Stimulated activated CD4-positive, alpha-beta T cell treated with anti-CD3 and anti-CD28 coated beads, Interleukin-4, amount 100 ng/mL, for 4 hours (primary cell): ENCODE results near the gene COX6B2.
"Not testable (repeated sequence)": the region's sequence is repeated elsewhere in the genome, so short reads cannot be mapped to it uniquely, and the experiment has no call there.

Experiments used
- DNase-seq, 2 experiments: peaks; one replicate each; pipeline ENCODE4 v3.0.0-alpha.2; 2020

Gene COX6B2

GRCh38 chr19:55341595-55342531, 12.7 kb downstream of the COX6B2 start:
- no peak for DNase-seq

DNA sequence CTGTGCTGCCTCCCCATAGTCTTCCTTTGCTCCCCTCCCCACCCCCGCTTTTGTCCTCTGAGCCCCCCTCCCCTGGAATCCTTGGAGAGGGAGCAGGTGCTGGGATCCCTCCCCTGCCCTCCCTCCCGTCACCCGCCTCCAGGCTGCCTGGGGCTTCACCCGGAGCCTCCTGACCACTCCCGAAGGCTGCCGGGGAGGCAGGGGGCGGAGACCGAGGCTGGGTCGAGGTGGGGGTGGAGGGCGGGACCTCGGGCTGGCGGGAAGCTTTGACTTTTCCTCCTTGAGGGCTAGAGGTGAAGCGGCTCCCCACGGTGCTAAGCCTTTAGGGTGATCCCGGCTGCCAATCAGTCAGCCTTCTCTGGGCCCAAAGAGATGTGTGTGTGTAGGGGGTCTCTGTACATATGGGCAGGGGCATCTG, 13.3 kb downstream of the COX6B2 start:
- peak; percentile 51 to 62 for DNase-seq

- DNase-seq = peak in 1 of 2 experiments; percentile 12
Measured at GRCh38 chr19:55340784-55341147, 13.8 kb downstream of the COX6B2 start.

DNA sequence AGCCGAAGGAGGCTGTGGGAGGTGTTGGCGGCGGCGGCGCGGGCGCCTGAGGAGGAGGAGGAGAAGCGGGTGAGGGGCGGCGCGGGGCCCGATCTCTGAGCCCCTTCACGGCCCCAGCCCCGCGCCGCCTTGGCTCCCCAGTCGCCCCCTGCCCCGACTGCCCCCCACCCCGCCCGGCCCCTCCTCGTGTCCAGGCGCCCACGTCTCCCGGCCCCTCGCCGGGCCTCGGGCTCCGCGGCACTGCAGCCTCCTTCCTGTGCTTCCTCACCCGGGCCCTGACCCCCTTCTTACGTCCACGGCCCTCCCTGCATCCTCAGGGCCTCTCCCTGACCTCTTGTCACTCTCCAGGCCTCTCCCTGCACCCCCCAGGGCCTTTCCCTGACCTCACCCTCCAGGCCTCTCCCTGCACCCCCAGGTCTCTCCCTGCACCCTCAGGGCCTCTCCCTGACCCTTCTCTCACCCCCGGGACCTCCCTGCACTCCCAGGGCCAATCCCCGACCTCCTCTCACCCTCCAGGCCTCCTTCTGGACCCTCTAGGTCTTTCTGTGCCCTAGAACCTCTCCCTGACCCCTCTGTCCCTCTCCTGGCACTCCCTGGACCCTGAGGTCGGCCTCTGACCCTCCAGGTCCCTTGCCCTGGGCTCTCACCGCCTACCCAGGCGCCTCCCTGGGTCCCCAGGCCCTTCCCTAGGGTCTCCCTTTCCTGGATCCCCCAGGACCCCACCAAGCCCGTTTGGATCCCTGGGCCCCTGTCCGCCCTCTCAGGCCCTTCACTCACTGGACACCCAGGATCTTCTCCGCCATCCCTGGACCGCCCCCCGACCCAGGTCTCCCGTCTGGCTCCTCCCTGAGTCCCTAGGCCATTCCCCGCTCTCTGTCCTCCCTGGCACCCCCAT, 14.4 kb downstream of the COX6B2 start:
- DNase-seq = no peak

DNA sequence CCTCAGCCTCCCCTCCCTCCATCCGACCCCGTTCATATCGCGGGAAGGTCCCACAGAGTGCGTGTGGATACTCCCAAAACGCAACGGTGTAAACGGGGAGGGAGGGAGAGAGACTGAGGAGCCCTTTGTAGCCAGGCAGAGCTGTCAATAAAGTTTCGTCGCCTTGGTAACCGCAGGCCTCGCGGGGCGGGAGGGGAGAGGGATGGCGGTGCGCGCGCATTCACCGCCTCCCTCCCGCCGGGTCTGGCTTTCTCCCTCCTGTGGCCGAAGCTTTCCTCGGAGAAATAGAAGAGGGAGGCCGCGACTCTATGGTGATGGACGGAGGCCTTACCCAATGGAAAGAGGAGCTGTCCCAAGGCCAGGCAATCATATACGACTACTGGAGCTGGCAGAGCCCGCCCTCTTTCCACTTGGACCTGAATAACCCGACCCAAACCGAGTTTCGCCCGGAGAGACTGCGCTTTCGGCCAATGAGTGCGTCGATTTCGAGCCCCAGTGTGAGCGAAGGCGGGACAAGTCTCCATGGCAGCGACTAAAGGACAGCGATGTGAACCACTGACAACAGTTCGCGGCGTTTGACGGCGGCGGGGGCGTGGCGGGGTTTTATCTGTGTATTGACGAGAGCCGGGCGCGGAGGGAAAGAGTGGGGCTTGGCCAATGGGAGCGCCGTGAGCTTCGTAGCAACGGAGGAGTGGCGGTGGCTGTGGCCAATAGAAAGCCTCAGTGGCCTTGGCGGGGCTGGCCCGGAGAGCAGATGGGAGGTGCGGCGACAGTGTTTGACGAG, 15.2 kb downstream of the COX6B2 start, which contains the start of gene KMT5C:
Gene KMT5C, plus strand, starts transcription at position 772 of the 784 bp plus-strand sequence. CDS start 2,061 bp downstream, outside the sequence.
- DNase-seq = peak; percentile 100

GRCh38 chr19:55336101-55336500, 18.4 kb downstream of the COX6B2 start:
- DNase-seq = no peak

- no peak for DNase-seq
Measured at GRCh38 chr19:55333870-55334269, 20.6 kb downstream of the COX6B2 start.

DNA sequence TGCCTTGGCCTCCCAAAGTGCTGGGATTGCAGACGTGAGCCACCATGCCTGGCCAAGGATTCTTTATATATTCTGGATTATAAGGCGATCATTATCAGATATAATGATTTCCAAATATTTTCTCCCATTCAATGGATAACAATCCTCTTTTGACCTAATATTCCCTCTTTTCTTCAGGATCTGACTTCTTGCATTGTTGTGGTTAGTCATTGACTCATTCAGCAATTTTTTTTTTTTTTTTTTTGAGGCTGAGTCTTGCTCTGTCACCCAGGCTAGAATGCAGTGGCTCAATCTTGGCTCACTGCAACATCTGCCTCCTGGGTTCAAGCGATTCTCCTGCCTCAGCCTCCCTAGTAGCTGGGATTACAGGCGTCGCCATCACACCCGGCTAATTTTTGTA, 24.7 kb downstream of the COX6B2 start:
- not testable (repeated sequence) for DNase-seq

- not testable (repeated sequence) for DNase-seq
Measured at GRCh38 chr19:55328774-55329318, 25.7 kb downstream of the COX6B2 start.

GRCh38 chr19:55325172-55325571, 29.3 kb downstream of the COX6B2 start, which contains the start of gene TMEM150B:
TMEM150B (minus strand) TSS chr19:55325341; CDS start chr19:55321036, 4,305 bp downstream.
- no peak for DNase-seq

DNA sequence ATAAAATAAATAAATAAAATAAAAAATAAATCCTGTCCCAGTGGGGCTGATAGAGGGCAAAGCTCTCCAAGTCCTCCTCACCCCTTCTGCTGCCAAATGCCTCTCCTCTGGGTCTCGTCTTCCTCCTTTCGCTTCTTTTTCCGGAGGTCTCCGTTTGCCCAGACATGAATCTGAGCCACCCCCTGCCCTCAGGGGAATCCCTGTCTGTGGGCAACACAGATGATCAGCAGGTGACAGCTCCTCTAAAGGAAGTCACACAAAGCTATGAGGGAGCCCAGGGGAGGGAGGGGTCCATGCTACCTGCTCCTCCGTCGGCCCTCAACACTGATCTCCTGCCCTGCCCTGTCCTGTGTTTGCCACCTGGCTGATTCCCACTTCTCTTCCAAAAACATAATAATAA, 29.9 kb downstream of the COX6B2 start:
- DNase-seq = no peak

- no peak for DNase-seq
Measured at GRCh38 chr19:55322204-55322885, 32.2 kb downstream of the COX6B2 start.

DNA sequence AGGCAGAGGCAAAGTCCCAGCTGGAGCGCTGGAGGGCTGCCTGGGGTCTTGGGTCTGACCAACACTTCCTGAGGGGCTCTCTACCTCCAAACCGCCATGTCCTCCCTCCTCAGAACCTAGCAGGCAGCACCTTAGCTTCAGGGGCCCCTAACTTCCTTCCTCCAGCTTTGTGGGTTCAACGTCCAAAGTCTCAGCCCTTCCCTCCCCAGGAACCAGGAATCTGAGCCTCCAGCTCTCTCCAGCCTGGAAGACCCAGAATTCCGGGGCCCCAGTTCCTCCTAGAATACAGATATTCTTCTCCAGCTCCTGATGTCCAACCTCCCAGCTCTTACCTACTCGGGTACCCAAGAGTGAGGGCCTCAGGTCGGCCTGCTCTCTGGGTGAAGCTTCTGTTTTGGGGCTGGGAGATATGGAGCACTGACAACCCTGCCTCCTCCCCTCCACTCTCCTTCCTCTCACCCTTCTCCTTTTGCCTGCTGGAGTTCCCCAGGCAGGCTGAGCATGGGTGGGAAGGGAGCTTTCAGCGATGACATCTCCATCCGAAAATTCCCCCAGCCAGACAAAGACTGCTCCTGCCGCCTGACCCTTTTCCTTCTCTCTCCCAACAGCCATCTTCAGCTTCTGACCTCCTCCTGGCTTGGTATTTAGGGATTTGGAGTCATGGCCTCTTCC, 32.9 kb downstream of the COX6B2 start:
- DNase-seq = no peak

DNA sequence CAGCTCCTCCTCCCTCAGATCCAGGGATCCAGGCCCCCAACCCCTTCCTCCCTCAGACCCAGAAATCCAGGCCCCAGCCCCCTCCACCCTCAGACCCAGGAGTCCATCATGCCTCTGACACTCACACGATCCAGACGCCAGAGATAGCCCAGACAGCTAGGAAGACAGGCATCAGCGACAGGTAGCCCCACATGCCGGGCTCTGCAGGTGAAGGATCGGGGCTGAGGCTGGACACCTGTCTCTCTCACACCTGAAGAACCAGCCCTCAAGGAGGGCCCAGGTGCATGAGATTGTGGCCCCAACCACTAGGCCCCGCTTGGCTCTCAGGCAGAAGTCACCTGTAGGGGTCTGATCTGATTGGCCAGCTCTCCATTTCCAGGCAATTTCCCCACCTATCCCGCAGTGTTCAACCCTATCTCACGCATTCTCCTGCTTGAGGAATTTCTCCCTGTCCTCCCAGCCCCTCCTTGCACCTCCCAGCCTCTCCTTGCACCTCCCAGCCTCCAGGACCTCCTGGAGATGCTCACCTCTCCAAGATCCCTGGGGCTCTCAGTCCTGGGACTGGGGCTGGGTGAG, 33.6 kb downstream of the COX6B2 start:
- no peak for DNase-seq

DNA sequence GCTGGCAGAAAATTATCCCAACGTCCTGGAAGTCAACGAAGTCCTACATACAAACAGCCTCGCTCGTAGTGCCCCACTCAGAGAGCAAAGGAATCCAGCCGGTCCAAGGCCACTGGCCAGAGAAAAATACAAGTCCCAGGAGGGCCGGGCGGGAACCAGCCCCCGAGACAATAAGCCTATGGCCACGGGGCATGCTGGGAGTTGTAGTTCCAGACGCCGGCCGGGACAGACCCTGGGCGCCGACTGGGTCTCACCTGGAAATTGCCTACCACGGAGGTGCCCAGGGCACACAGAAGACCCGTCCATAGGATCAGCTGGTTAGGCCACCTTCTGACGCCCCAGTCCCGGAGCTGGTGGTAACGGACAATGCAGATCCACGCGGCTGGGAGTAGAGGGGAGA, 34.7 kb downstream of the COX6B2 start:
- no peak for DNase-seq

DNA sequence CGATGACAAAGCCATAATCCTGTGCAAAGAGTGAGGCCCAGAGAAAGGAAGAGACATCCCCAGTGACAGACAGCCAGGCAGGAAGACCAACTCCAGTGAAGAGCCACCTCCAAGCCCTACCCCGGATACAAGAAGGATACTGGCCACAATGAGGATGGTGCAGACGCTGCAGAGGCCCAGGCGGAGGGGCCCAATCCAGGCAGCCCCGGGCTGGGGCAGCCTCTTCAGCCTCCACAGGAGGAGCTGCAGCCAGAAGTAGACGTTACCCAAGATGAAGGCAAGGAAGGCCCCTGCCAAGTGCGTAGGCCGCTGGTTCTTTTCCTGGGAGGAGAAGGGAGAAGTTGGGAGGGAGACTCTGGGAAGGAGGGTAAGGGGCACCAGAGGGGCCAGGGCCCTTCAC, 37.9 kb downstream of the COX6B2 start:
- no peak for DNase-seq

DNA sequence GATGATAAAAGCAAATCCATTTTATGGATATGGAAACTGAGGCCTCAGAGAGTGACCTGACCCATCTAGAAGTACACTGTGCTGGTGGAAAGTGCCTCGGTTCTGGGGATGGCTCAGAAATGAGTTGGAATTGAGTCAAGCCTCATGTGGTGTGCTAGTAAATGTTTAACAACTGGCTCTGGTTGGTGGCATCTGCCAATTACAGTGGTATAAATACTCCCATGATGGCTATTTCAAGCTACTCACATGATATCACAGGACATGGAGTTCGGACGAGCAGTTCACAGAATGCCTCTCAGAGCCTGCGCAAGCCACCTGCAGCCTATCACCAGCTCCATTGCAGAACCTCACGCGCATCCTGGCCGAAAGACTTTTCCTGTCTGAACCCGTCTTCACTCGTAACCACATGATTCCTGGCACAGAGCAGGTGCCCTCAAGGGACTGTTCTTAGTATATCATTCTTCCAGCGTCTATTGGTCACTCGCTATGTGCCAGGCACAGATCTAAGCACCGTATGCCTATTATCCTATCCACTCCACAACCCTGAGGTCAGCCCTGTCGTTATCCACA, 38.5 kb downstream of the COX6B2 start:
- no peak for DNase-seq

DNA sequence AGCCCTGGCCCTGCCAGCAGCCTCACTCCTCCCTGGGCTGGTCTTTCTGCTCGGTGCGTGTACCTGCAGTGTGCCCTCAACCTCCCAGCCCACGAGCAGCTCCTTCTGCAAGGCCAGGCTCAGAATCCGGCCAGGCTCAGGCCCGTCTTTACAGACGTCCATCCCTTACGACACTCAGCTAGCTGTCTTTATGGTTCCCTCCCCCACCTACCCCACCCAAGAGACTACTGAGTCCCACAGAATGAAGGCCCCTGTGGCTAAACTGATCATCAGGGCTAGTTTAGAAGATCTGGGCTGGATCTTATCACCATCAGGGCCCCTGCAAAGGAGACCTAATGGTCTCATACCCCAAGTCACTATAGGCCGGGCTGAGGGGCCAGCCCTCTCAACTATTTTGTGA, 40.1 kb downstream of the COX6B2 start:
- DNase-seq = no peak

DNA sequence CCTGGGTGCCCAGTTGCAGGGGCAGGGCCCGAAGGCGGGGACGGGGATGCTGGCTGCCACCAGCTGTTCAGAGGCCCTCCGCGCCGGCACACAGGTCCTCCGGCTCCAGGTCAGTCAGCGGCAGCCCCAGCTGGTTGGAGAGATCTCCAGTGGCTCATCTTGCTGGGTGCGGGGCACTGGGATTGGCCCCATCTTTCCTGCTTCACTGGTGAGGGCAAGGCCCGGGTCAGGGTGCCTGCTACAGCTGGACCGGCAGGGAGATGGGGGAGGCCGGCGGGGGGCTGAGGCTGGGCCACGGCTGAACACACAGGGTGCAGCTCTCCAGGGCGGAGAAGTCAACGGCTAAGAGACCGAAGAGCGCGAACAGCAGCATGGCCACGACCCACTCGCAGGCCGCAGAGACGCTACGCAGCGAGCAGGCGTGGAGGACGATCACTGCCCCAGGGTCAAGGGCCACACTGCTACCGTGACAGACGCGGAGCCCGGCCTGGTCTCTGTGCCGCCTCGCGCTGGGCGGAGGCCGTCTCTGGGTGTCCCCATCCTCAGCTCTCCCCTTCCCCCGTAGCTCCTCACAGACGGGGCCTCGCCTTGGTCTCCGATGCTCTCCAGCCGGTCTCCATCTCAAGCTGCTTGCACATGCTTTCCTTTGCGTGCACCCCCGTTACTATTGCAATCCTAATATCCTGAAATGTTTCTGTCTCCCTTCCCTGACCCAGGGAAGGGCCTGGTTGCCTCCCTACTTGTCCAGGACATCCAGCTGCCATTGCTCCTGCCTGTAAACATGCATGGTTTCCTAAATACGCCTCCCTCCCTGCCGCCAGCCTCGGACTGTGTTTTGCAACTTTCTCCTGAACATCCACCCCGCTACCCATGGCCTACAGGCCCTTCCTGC, 41.7 kb downstream of the COX6B2 start:
- no peak for DNase-seq
